Ishikawa (cell line): ENCODE results near the gene MAMSTR.

Experiments
- CEBPB ChIP-seq: IDR thresholded peaks from 2 replicates; pipeline ENCODE4 v1.6.1; 2012
- CREB1 ChIP-seq: IDR thresholded peaks from 2 replicates; pipeline ENCODE4 v1.6.1; 2012; ENCODE audit warnings: low read depth
- EP300 ChIP-seq: IDR thresholded peaks from 2 replicates; pipeline ENCODE4 v1.6.1; 2012; ENCODE audit warnings: borderline replicate concordance
- FOXM1 ChIP-seq: IDR thresholded peaks from 2 replicates; pipeline ENCODE4 v1.6.1; 2012; ENCODE audit warnings: low read depth, borderline replicate concordance
- NFIC ChIP-seq: IDR thresholded peaks from 2 replicates; pipeline ENCODE4 v1.6.1; 2012
- RAD21 ChIP-seq: IDR thresholded peaks from 2 replicates; pipeline ENCODE4 v1.6.1; 2012; ENCODE audit warnings: low read depth
- TAF1 ChIP-seq: IDR thresholded peaks from 2 replicates; pipeline ENCODE4 v1.6.1; 2012; ENCODE audit warnings: low read depth, mild to moderate bottlenecking
- TCF12 ChIP-seq: IDR thresholded peaks from 2 replicates; pipeline ENCODE4 v1.6.1; 2012; ENCODE audit warnings: low read depth
- YY1 ChIP-seq: IDR thresholded peaks from 2 replicates; pipeline ENCODE4 v1.6.1; 2012; ENCODE audit warnings: low read depth
- TF ChIP-seq, protein P1 (sequence below): IDR thresholded peaks from 2 replicates; pipeline ENCODE4 v1.6.1; 2012
- TF ChIP-seq, protein P2 (sequence below): IDR thresholded peaks from 2 replicates; pipeline ENCODE4 v1.6.1; 2012; ENCODE audit warnings: low read depth, mild to moderate bottlenecking
- TF ChIP-seq, protein P3 (sequence below): IDR thresholded peaks from 2 replicates; pipeline ENCODE4 v1.6.1; 2012

DNA sequence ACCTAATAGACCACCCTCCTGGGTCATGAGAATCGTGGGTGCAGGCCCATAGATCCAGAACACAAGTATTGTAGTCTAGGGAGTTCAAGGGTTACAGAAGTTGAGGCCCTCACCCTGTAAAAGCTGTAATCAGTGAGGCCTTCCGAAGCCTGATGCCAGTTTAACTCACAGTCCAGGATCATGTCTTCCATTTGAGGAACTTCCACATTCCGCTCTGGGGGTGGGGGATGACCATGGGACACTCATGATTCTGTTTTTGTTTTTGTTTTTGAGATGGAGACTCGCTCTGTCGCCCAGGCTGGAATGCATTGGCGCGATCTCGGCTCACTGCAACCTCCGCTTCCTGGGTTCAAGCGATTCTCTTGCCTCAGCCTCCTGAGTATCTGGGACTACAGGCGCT is 22.6 kb upstream of the MAMSTR start:
- TF ChIP-seq EP300, result no peak
- TF ChIP-seq CEBPB, result no peak
- TF ChIP-seq, protein P1, sequence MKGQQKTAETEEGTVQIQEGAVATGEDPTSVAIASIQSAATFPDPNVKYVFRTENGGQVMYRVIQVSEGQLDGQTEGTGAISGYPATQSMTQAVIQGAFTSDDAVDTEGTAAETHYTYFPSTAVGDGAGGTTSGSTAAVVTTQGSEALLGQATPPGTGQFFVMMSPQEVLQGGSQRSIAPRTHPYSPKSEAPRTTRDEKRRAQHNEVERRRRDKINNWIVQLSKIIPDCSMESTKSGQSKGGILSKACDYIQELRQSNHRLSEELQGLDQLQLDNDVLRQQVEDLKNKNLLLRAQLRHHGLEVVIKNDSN, result no peak
- TF ChIP-seq CREB1, result no peak
- no peak for TF ChIP-seq NFIC
- TF ChIP-seq, protein P2, sequence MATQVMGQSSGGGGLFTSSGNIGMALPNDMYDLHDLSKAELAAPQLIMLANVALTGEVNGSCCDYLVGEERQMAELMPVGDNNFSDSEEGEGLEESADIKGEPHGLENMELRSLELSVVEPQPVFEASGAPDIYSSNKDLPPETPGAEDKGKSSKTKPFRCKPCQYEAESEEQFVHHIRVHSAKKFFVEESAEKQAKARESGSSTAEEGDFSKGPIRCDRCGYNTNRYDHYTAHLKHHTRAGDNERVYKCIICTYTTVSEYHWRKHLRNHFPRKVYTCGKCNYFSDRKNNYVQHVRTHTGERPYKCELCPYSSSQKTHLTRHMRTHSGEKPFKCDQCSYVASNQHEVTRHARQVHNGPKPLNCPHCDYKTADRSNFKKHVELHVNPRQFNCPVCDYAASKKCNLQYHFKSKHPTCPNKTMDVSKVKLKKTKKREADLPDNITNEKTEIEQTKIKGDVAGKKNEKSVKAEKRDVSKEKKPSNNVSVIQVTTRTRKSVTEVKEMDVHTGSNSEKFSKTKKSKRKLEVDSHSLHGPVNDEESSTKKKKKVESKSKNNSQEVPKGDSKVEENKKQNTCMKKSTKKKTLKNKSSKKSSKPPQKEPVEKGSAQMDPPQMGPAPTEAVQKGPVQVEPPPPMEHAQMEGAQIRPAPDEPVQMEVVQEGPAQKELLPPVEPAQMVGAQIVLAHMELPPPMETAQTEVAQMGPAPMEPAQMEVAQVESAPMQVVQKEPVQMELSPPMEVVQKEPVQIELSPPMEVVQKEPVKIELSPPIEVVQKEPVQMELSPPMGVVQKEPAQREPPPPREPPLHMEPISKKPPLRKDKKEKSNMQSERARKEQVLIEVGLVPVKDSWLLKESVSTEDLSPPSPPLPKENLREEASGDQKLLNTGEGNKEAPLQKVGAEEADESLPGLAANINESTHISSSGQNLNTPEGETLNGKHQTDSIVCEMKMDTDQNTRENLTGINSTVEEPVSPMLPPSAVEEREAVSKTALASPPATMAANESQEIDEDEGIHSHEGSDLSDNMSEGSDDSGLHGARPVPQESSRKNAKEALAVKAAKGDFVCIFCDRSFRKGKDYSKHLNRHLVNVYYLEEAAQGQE, result no peak
- no peak for TF ChIP-seq FOXM1
- TF ChIP-seq RAD21, result no peak
- TF ChIP-seq TAF1, result no peak
- TF ChIP-seq, protein P3, sequence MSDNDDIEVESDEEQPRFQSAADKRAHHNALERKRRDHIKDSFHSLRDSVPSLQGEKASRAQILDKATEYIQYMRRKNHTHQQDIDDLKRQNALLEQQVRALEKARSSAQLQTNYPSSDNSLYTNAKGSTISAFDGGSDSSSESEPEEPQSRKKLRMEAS, result no peak
- TF ChIP-seq TCF12, result no peak
- no peak for TF ChIP-seq YY1
